ENCODE data around the gene LRRFIP2.

DNA sequence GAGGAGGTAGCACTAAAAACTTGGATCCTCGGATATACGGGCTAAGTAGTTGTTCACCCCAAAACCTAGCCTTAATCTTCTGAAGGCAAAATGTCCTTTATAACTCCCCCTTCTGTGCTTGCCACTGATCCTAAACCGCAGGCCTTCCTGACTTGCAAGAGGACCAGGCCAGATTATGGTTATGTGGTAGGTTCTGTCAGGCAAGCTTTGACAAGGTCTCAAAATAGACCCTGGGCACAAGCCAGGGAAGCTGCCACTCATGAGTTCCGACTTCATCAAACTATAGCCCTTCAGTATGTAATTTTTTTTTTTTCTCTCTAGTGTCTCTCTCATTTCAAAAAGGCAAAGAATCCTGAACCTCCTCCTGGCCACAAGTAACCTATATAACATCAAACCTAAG, 3.2 kb downstream of the LRRFIP2 start:
- TF ChIP-seq, protein P1, sequence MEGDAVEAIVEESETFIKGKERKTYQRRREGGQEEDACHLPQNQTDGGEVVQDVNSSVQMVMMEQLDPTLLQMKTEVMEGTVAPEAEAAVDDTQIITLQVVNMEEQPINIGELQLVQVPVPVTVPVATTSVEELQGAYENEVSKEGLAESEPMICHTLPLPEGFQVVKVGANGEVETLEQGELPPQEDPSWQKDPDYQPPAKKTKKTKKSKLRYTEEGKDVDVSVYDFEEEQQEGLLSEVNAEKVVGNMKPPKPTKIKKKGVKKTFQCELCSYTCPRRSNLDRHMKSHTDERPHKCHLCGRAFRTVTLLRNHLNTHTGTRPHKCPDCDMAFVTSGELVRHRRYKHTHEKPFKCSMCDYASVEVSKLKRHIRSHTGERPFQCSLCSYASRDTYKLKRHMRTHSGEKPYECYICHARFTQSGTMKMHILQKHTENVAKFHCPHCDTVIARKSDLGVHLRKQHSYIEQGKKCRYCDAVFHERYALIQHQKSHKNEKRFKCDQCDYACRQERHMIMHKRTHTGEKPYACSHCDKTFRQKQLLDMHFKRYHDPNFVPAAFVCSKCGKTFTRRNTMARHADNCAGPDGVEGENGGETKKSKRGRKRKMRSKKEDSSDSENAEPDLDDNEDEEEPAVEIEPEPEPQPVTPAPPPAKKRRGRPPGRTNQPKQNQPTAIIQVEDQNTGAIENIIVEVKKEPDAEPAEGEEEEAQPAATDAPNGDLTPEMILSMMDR (tag by site-specific recombination; IDR thresholded peaks at IDR 0.05), result no peak
- no peak for TF ChIP-seq ZNF433 (tag by site-specific recombination; IDR thresholded peaks at IDR 0.05; ENCODE audit: low read depth)
- TF ChIP-seq ZNF707 (tag by site-specific recombination; IDR thresholded peaks at IDR 0.05), result no peak
- TF ChIP-seq, protein P2, sequence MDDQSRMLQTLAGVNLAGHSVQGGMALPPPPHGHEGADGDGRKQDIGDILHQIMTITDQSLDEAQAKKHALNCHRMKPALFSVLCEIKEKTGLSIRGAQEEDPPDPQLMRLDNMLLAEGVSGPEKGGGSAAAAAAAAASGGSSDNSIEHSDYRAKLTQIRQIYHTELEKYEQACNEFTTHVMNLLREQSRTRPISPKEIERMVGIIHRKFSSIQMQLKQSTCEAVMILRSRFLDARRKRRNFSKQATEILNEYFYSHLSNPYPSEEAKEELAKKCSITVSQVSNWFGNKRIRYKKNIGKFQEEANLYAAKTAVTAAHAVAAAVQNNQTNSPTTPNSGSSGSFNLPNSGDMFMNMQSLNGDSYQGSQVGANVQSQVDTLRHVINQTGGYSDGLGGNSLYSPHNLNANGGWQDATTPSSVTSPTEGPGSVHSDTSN (CRISPR knock-in tag; IDR thresholded peaks at IDR 0.05), result no peak
- TF ChIP-seq, protein P3, sequence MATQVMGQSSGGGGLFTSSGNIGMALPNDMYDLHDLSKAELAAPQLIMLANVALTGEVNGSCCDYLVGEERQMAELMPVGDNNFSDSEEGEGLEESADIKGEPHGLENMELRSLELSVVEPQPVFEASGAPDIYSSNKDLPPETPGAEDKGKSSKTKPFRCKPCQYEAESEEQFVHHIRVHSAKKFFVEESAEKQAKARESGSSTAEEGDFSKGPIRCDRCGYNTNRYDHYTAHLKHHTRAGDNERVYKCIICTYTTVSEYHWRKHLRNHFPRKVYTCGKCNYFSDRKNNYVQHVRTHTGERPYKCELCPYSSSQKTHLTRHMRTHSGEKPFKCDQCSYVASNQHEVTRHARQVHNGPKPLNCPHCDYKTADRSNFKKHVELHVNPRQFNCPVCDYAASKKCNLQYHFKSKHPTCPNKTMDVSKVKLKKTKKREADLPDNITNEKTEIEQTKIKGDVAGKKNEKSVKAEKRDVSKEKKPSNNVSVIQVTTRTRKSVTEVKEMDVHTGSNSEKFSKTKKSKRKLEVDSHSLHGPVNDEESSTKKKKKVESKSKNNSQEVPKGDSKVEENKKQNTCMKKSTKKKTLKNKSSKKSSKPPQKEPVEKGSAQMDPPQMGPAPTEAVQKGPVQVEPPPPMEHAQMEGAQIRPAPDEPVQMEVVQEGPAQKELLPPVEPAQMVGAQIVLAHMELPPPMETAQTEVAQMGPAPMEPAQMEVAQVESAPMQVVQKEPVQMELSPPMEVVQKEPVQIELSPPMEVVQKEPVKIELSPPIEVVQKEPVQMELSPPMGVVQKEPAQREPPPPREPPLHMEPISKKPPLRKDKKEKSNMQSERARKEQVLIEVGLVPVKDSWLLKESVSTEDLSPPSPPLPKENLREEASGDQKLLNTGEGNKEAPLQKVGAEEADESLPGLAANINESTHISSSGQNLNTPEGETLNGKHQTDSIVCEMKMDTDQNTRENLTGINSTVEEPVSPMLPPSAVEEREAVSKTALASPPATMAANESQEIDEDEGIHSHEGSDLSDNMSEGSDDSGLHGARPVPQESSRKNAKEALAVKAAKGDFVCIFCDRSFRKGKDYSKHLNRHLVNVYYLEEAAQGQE (tag by site-specific recombination; IDR thresholded peaks at IDR 0.05), result no peak

All from HEK293 (cell line).